GM18867 (cell line): ENCODE data around the gene CR1L.
"Not testable (repeated sequence)": the region's sequence is repeated elsewhere in the genome, so short reads cannot be mapped to it uniquely, and the experiment has no call there.

Source experiments
- ATAC-seq: cut with Tn5 transposase; IDR thresholded peaks from one replicate; pipeline ENCODE4 v1.9.1; 2021; ENCODE audit warnings: mild to moderate bottlenecking, moderate library complexity; ENCODE audit not compliant: unreplicated experiment

The CR1L gene

GRCh38 chr1:207645635-207646081 is 725 bp downstream of the CR1L start:
- no peak for ATAC-seq

GRCh38 chr1:207646171-207646570 is 1.2 kb downstream of the CR1L start:
- no peak for ATAC-seq

- no peak for ATAC-seq
Observed at GRCh38 chr1:207646944-207647579, 2.1 kb downstream of the CR1L start.

- ATAC-seq = no peak
Observed at GRCh38 chr1:207647671-207648333, 2.9 kb downstream of the CR1L start.

- ATAC-seq = no peak
Observed at GRCh38 chr1:207648334-207649209, 3.6 kb downstream of the CR1L start.

GRCh38 chr1:207649210-207649753 is 4.3 kb downstream of the CR1L start:
- ATAC-seq = no peak

GRCh38 chr1:207649865-207650580 is 5.1 kb downstream of the CR1L start:
- ATAC-seq = no peak

GRCh38 chr1:207651583-207651982 is 6.7 kb downstream of the CR1L start:
- ATAC-seq = no peak

GRCh38 chr1:207654320-207654719 is 9.4 kb downstream of the CR1L start:
- no peak for ATAC-seq

- no peak for ATAC-seq
Observed at GRCh38 chr1:207658408-207658807, 13.5 kb downstream of the CR1L start.

- no peak for ATAC-seq
Observed at GRCh38 chr1:207658904-207659485, 14.1 kb downstream of the CR1L start.

GRCh38 chr1:207659545-207660153 is 14.7 kb downstream of the CR1L start:
- ATAC-seq = no peak

- not testable (repeated sequence) for ATAC-seq
Observed at GRCh38 chr1:207661420-207661819, 16.5 kb downstream of the CR1L start.

- ATAC-seq = no peak
Observed at GRCh38 chr1:207666342-207666741, 21.4 kb downstream of the CR1L start.

GRCh38 chr1:207669528-207670009 is 24.6 kb downstream of the CR1L start:
- no peak for ATAC-seq

GRCh38 chr1:207670192-207670591 is 25.3 kb downstream of the CR1L start:
- no peak for ATAC-seq

GRCh38 chr1:207670997-207671396 is 26.1 kb downstream of the CR1L start:
- no peak for ATAC-seq

GRCh38 chr1:207672522-207673130 is 27.7 kb downstream of the CR1L start:
- no peak for ATAC-seq

- ATAC-seq = no peak
Observed at GRCh38 chr1:207673399-207673798, 28.5 kb downstream of the CR1L start.
